ENCODE data around the gene NHS. TPM values are rescaled to one million over a fixed set of nuclear protein-coding genes. Genes with fewer than 3 reads are reported as not detected.

Gene NHS
- total and polyA plus RNA-seq, 10 donors: 0.32 to 3.1 (median 2.1) TPM

GRCh38 chrX:17656556-17656955, 281.6 kb downstream of the NHS start:
- Histone ChIP-seq H3K9me3 (no peaks in the 10 kb centered on the region), H3K36me3 (no peaks in the 10 kb centered on the region), H3K4me3 (no peak overlapping the region), H3K27ac (no peak overlapping the region), H3K27me3 (replicated peaks in 1 of 7) (peaks cover 0 to 36% (median 17%) of the 10 kb centered on the region in 7 donors), H3K4me1 (peaks cover 0 to 15% (median 5%) of the 10 kb centered on the region in 6 donors)
- TF ChIP-seq POLR2AphosphoS5 (IDR thresholded peaks at IDR 0.05) (no peak), POLR2A (IDR thresholded peaks at IDR 0.05) (no peak), CTCF (IDR thresholded peaks at IDR 0.05 in 8 of 11, conservative IDR thresholded peaks at IDR 0.05 in 3 of 11) (no peak)
- DNase-seq: no peak
- intact Hi-C loops (cut with DNase I; ENCODE audit: low total_unique reads): no loop called here
- WGBS, 5 donors: 27 to 57% (median 35%) methylated on average over 8 to 16 of the region's 16 CpGs

GRCh38 chrX:17662391-17662790, 287.4 kb downstream of the NHS start:
- Histone ChIP-seq H3K27me3 (replicated peaks in 1 of 7) (peaks cover 0 to 5% (median 0%) of the 10 kb centered on the region in 7 donors), H3K27ac (no peak overlapping the region), H3K4me3 (no peak overlapping the region), H3K36me3 (no peaks in the 10 kb centered on the region), H3K9me3 (no peaks in the 10 kb centered on the region), H3K4me1 (no peaks in the 10 kb centered on the region)
- intact Hi-C loops (cut with DNase I; ENCODE audit: low total_unique reads): no loop called here
- no peak for DNase-seq
- TF ChIP-seq POLR2A (IDR thresholded peaks at IDR 0.05) (no peak), POLR2AphosphoS5 (IDR thresholded peaks at IDR 0.05) (no peak)
- 80 to 98% (median 96%) methylated on average over 3 of the region's 3 CpGs for WGBS, 5 donors

- H3K27me3 ChIP-seq (replicated peaks in 1 of 7): no peaks in the 10 kb centered on the region
- DNase-seq: no peak
- no peak overlapping the region for H3K4me3 ChIP-seq
- no peak for TF ChIP-seq CTCF (IDR thresholded peaks at IDR 0.05 in 8 of 11, conservative IDR thresholded peaks at IDR 0.05 in 3 of 11)
- no peak for TF ChIP-seq POLR2A (IDR thresholded peaks at IDR 0.05)
- TF ChIP-seq POLR2AphosphoS5 (IDR thresholded peaks at IDR 0.05): no peak
- 49 to 83% (median 78%) methylated on average over 4 of the region's 4 CpGs for WGBS, 5 donors
- H3K27ac ChIP-seq: no peak overlapping the region
- intact Hi-C loops (cut with DNase I; ENCODE audit: low total_unique reads): no loop called here
- no peaks in the 10 kb centered on the region for H3K9me3 ChIP-seq
- no peaks in the 10 kb centered on the region for H3K4me1 ChIP-seq
- H3K36me3 ChIP-seq: no peaks in the 10 kb centered on the region
Measured at GRCh38 chrX:17668929-17669328, 293.9 kb downstream of the NHS start.

- no peaks in the 10 kb centered on the region for H3K9me3 ChIP-seq
- no peak for DNase-seq
- WGBS, 5 donors: 6 to 19% (median 14%) methylated on average over 2 of the region's 2 CpGs
- no peak overlapping the region for H3K27ac ChIP-seq
- TF ChIP-seq POLR2AphosphoS5 (IDR thresholded peaks at IDR 0.05) (no peak), CTCF (IDR thresholded peaks at IDR 0.05 in 8 of 11, conservative IDR thresholded peaks at IDR 0.05 in 3 of 11) (no peak), POLR2A (IDR thresholded peaks at IDR 0.05) (no peak)
- no peaks in the 10 kb centered on the region for H3K27me3 ChIP-seq (replicated peaks in 1 of 7)
- H3K4me1 ChIP-seq: no peaks in the 10 kb centered on the region
- no peak overlapping the region for H3K4me3 ChIP-seq
- intact Hi-C loops (cut with DNase I; ENCODE audit: low total_unique reads): no loop called here
- no peaks in the 10 kb centered on the region for H3K36me3 ChIP-seq
Measured at GRCh38 chrX:17669458-17669857, 294.5 kb downstream of the NHS start.

- TF ChIP-seq POLR2AphosphoS5 (IDR thresholded peaks at IDR 0.05) (no peak), CTCF (IDR thresholded peaks at IDR 0.05 in 8 of 11, conservative IDR thresholded peaks at IDR 0.05 in 3 of 11) (no peak), POLR2A (IDR thresholded peaks at IDR 0.05) (no peak)
- no peaks in the 10 kb centered on the region for H3K4me1 ChIP-seq
- DNase-seq: no peak
- intact Hi-C loops (cut with DNase I; ENCODE audit: low total_unique reads): no loop called here
- no peak overlapping the region for H3K27ac ChIP-seq
- 58 to 100% (median 89%) methylated on average over 1 of the region's 1 CpG for WGBS, 5 donors
- no peak overlapping the region for H3K4me3 ChIP-seq
- no peaks in the 10 kb centered on the region for H3K9me3 ChIP-seq
- no peaks in the 10 kb centered on the region for H3K27me3 ChIP-seq (replicated peaks in 1 of 7)
- H3K36me3 ChIP-seq: no peaks in the 10 kb centered on the region
Measured at GRCh38 chrX:17669891-17670290, 294.9 kb downstream of the NHS start.
